ENCODE measurements around the gene LYZL2.
"Not testable (repeated sequence)": the region's sequence is repeated elsewhere in the genome, so short reads cannot be mapped to it uniquely, and the experiment has no call there.

The LYZL2 gene

GRCh38 chr10:30629653-30630052, at the start of gene LYZL2:
Gene LYZL2 (minus strand): TSS chr10:30629753. CDS start chr10:30626915, 2,838 bp downstream.
- DNase-seq (ENCODE audit: low spot score): no peak

GRCh38 chr10:30677616-30678015, 48.1 kb upstream of the LYZL2 start:
- DNase-seq (ENCODE audit: low spot score): peak; percentile 76

DNA sequence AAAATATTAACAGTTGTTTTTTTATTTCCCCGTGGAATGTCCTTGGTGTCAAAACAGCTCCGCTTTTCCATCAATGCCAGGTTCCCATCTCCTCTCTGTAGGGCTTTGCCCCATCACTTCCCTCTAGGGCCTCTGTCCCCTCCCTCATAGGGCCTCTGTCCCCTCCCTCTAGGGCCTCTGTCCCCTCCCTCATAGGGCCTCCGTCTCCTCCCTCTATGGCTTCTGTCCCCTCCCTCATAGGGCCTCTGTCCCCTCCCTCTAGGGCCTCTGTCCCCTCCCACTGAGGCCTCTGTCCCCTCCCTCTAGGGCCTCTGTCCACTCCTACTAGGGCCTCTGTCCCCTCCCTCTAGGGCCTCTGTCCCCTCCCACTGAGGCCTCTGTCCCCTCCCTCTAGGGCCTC, 47.6 kb upstream of the LYZL2 start:
- not testable (repeated sequence) for DNase-seq (ENCODE audit: low spot score)

DNA sequence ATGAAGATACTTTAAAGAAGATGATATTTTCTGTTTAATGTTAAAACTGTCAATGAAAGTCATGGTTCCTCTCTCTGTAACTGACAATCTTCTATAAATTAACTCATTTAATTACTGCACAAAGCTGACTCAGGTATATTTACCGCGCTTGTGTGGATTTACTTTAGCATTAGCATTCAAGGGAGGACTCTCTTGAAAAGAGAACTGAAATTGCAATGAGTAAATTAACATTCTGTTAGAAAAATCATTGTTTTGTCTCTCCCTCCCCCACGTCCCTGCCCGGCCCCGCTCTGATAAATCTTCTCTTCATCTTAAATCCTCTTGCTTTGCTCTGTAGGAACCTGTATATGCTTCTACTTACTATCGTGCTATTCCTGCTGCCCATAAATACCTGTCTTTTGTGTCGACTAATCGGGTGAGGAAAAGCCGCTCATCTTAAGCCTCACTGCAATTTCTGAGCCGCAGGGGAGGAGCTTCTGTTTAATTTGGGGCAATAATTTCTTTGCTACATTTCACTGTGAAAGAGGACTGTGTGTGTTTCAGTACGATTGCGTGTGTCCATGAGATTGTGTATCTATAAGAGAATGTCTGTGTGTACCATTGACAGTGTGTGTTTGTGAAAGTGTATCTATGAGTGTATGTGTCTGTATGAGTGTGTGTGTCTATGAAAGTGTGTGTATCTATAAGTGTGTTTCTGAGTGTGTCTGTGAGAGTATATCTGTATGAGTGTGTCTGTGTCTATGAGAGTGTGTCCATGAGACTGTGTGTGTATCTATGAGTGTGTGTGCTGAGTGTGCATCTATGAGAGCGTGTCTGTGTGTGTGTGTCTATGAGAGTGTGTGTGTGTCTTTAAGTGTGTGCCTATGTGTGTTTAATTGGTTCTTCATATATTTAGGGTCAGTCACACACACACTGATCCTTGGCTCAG, 46.5 kb upstream of the LYZL2 start:
- DNase-seq (ENCODE audit: low spot score): no peak

- DNase-seq (ENCODE audit: low spot score): no peak
These were observed 45.2 kb upstream of the LYZL2 start for GRCh38 chr10:30674796-30675195.

DNA sequence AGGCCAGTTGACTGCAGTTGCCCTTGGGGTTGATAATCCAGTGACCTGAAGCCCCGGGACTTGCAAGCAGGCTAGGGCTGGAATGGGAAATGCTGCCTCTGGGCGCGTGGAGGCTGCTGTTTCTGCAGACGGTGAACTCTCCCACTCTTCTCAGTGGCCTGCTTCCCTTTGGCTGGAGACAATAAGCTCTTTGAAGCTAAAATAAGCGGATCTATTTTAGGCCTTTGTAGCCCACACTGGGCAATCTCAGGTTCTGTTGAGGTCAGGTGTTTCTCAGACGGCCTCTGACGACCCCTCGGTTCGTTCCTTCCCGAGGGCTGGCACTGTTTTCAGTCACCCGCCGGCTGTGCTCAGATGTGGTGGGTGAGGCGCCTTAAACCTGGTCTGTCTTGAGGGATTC, 43.7 kb upstream of the LYZL2 start:
- DNase-seq (ENCODE audit: low spot score): not testable (repeated sequence)

DNA sequence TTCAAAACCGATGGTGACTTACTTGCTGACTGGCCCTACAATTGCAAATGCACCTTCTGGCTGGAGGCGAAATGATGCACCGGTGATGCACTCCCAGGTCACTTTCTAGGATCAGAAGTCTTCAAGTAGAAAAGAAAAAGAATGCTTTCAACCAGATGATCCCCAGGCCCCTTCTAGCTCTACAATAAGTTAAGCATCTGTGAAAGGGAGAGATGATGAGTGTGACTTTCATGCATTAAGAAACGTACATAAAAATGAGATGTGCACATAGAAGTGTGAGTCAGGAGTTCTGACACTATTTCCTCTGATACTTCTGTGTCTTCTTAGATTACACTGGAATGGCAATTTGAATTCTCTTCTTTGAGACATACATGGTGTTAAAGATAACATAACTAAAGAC, 42.8 kb upstream of the LYZL2 start:
- not testable (repeated sequence) for DNase-seq (ENCODE audit: low spot score)

- peak; percentile 73 for DNase-seq (ENCODE audit: low spot score)
These were observed 41.6 kb upstream of the LYZL2 start for GRCh38 chr10:30671026-30671616.

GRCh38 chr10:30667982-30668381, 38.4 kb upstream of the LYZL2 start:
- not testable (repeated sequence) for DNase-seq (ENCODE audit: low spot score)

DNA sequence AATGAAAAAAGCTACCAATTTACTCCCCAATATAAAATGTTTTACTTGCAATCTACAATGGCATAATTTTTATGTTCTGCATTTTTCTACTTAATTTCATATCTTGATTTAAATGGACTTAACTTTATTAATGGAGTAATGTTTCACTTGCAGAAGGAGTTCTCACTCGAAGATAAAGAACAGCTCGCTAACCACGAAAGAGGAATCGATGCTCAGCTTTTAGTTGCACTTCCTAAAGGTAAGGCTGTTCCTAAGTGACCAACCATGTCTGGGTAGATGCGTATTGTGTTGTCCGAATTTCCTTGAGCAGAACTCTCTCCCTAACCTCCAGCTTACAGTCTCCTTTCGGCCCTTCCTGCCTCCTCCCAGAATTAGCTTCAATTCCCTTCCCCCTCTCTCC, 33.9 kb upstream of the LYZL2 start:
- DNase-seq (ENCODE audit: low spot score): not testable (repeated sequence)

GRCh38 chr10:30662814-30663213, 33.3 kb upstream of the LYZL2 start:
- no peak for DNase-seq (ENCODE audit: low spot score)

- not testable (repeated sequence) for DNase-seq (ENCODE audit: low spot score)
These were observed 30.8 kb upstream of the LYZL2 start for GRCh38 chr10:30660314-30660713.

DNA sequence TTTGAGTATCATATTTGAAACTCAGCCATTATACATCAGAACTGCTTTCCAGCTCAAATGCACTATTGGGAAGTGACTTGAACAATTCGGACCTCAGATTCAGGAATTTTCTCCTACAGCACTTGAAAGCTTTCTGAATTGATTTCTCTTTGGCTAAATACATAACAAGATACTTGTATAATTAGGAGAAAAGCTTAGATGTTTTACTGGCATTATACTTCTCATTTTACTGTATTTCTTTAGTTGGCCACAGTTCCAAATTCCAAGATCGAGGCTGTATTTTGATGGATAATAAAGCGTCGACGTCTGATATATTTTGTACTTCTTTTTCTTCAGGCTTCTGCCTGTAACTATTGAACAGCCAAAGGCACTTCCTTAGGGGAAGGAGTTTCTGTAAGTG, 26.7 kb upstream of the LYZL2 start:
- no peak for DNase-seq (ENCODE audit: low spot score)

DNA sequence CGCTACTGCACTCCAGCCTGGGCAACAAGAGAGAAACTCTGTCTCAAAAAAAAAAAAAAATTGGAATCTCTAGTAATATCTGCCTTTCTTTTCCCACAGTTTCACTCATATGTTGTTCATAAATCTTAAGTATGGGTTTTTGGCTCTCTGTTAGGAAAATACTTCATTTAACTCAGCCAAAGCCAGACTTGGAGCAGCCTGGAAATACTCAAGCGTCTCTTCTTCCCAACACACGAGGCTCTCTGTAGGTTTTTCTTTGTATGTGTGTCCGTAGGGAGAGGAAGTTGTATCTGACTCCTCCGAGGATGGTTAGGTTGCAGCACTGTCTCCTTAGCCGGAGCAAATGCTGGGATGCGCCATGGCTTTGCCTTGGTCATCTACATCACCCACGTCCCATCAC, 25.4 kb upstream of the LYZL2 start:
- DNase-seq (ENCODE audit: low spot score): not testable (repeated sequence)

- DNase-seq (ENCODE audit: low spot score): not testable (repeated sequence)
These were observed 22.2 kb upstream of the LYZL2 start for GRCh38 chr10:30651470-30652397.

DNA sequence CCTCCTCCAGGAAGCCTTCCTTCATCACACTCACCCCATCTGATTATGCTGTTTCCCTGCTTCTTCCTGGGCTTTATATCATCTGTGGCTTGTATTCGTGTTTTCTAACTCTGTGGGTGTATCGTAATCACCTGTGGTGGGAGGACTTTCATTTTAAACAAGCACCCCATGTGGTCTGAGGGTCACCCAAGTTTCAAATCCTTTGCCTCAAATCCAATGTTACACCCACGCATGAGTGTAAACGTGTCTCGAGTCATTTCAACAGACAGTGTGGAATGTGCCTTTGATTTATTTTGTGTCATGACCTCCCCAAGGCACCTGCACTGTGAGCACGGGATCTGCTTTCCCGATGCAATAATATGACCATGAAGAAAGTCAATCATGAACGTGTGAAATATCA, 17.5 kb upstream of the LYZL2 start:
- DNase-seq (ENCODE audit: low spot score): peak; percentile 20

DNA sequence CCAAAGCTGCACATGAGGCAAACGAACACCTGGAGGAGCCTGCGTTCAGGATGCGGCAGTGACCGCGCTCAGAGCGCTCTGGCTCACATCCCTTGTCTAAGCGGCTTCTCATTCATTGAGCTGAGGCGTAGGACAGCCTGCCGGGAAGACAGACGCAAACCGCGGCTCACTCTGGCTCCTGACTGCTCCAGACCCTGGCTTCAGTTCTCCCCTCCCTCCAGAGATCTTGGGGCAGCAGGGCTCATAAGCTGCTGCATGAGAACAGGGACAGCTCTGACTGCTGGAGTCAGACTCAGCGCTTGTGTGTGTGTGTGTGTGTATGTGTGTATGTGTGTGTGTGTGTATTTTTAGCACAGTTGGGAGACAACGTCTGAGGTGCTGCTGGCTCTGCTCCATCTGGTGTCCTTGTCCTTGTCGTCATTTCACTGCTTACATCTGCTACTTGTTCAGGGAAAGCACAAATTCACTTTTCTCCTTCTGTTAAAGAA, 15.8 kb upstream of the LYZL2 start:
- no peak for DNase-seq (ENCODE audit: low spot score)

- DNase-seq (ENCODE audit: low spot score): not testable (repeated sequence)
These were observed 14.9 kb upstream of the LYZL2 start for GRCh38 chr10:30644408-30644861.

DNA sequence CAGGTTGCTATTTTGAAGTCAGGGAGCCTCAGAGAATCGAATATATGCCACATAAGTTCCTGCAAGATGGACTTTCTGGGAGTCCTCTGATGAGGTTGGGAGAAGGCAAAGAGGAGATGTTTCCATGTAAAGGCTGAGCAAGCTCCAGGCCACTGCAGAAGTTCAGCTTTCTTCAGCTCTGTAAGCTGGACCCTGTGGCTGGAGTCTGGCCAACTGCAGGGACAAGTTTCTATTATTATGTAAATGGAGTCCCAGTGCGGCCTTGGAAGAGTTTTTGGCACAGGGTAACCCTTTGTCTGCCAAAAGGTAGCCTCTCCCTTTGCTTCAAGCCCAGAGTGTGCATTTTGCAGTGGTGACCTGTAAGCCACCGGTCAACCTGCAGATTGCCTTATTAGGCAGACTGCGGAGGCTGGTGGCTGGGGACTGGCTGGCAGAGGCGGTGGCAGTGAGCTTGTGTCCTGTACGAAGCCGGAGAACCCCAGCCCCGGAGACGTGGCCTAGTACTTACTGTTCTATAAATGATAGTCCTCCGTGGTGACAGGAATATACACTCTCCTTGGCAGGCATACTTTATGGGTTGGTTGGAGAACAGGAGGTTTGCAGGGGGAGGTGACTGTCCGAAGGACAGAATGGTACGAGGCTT, 14.1 kb upstream of the LYZL2 start:
- DNase-seq (ENCODE audit: low spot score): not testable (repeated sequence)

DNA sequence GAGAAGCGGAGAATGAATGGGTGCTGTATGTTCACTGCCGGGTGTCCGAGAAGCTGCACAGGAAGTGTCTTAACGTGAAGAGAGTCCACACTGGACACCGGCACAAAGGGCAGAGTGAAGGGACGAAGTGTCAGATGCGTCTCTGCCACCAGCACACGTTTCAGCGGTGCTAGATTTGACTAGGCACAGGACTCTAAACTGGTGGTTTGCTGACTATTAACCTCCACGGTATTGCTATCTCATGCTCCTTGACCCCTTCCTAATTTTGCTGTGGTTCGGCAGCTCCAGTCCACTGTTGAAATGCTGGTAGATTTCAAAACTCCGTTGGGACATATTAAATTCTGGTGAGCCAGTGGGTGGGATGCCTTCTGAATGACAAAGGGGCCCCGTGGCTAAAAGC, 13.3 kb upstream of the LYZL2 start:
- DNase-seq (ENCODE audit: low spot score): not testable (repeated sequence)
